ENCODE data around the gene LGALS7. TPM values are rescaled to one million over a fixed set of nuclear protein-coding genes. Genes with fewer than 3 reads are reported as not detected.
"Not testable (repeated sequence)": the region's sequence is repeated elsewhere in the genome, so short reads cannot be mapped to it uniquely, and the experiment has no call there.

The LGALS7 gene
- total and polyA plus RNA-seq, 2 experiments from 2014 or later, result not detected

DNA sequence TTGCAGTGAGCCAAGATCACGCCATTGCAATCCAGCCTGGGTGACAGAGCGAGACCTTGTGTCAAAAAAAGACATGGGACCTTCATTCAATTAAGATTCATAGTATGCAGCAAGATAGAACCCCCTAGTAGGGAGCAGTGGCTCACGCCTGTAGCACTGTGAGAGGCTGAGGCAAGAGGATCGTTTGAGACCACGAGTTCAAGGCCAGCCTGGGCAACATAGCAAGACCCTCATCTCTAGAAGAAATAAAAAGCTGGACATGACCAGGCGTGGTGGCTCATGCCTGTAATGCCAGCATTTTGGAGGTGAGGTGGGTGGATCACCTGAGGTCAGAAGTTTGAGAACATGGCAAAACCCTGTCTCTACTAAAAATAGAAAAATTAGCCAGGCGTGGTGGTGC lies 7.1 kb upstream of the LGALS7 start:
- TF ChIP-seq, protein P1, sequence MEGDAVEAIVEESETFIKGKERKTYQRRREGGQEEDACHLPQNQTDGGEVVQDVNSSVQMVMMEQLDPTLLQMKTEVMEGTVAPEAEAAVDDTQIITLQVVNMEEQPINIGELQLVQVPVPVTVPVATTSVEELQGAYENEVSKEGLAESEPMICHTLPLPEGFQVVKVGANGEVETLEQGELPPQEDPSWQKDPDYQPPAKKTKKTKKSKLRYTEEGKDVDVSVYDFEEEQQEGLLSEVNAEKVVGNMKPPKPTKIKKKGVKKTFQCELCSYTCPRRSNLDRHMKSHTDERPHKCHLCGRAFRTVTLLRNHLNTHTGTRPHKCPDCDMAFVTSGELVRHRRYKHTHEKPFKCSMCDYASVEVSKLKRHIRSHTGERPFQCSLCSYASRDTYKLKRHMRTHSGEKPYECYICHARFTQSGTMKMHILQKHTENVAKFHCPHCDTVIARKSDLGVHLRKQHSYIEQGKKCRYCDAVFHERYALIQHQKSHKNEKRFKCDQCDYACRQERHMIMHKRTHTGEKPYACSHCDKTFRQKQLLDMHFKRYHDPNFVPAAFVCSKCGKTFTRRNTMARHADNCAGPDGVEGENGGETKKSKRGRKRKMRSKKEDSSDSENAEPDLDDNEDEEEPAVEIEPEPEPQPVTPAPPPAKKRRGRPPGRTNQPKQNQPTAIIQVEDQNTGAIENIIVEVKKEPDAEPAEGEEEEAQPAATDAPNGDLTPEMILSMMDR (IDR thresholded peaks at IDR 0.05; ENCODE audit: low read depth, low read length), result no peak

DNA sequence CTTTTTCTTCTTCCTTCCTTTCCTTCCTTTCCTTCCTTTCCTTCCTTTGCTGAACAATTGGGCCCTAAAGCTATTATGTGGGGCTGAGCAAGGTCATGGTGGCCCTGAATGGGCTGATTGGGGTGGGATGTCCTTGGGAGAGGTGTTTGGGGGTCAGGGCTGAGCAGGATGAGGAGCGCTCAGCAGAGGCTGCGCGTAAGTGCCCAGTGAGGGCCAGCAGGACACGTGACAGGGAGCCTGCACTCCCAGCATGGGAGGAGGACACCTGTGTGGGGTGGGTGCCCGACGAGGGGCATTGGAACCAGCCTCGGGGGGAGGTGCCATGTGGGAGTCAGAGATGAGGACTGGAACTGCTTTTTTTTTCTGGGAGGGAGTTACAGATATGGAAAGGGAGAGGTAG lies 5.4 kb upstream of the LGALS7 start:
- Histone ChIP-seq H3K27me3 (no peaks in the 10 kb centered on the region), H3K4me3 (no peak overlapping the region), H3K27ac (no peak overlapping the region), H3K36me3 (no peaks in the 10 kb centered on the region), H3K4me1 (ENCODE audit: low read depth) (peaks cover 5% of the 10 kb centered on the region), H3K9me3 (ENCODE audit: low read depth) (no peaks in the 10 kb centered on the region)
- TF ChIP-seq, protein P1 (IDR thresholded peaks at IDR 0.05; ENCODE audit: low read depth, low read length), result no peak
- DNase-seq (ENCODE audit: low read depth in 1 of 2, low spot score in 1 of 2), result no peak

More for the DNA sequence above, 7.1 kb upstream of the LGALS7 start:
- Histone ChIP-seq H3K27me3 (no peaks in the 10 kb centered on the region), H3K27ac (no peak overlapping the region), H3K4me1 (ENCODE audit: low read depth) (peaks cover 5% of the 10 kb centered on the region), H3K4me3 (no peak overlapping the region), H3K9me3 (ENCODE audit: low read depth) (no peaks in the 10 kb centered on the region), H3K36me3 (no peaks in the 10 kb centered on the region)
- DNase-seq (ENCODE audit: low read depth in 1 of 2, low spot score in 1 of 2), result no peak

DNA sequence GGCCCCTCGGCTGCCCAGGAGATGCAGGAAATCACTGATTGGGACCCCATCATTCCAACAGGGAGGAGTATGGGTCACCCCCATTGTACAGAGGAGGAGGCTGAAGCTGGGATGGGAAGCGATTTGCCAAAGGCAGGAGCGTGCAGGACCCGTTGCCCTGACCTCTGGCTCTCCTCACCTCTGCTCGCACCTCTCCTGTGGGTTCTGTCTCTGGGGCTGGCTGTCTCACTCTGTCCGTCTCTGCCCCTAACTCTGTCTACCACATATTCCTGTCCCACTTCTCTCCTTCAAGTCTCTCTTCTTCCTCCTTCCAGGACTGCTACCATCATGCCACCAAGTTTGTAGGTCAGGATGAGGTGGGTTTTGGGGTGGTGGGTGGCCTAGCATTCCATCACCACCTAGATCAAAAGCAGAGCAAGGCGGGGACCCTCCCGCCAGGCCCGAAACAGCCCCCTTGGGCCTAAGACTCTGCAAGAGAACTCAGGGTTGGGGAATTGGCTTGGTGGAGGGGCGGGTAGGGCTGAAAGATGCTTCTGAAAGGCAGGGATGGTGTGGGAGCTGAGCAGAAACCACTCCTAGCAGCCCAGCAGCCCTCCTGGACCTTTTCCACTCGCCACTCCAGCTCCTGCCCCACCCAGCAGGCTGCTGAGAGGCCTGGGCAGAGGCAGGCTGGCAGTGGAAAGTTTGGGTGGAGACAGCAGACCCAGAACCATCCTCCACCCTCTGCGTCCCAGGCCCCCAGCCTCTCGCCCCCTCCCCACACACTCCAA lies 1.0 kb upstream of the LGALS7 start:
- no peak overlapping the region for H3K4me3 ChIP-seq
- no peaks in the 10 kb centered on the region for H3K27me3 ChIP-seq
- TF ChIP-seq, protein P1 (IDR thresholded peaks at IDR 0.05; ENCODE audit: low read depth, low read length), result no peak
- no peaks in the 10 kb centered on the region for H3K4me1 ChIP-seq (ENCODE audit: low read depth)
- DNase-seq (ENCODE audit: low read depth in 1 of 2, low spot score in 1 of 2), result no peak
- no peaks in the 10 kb centered on the region for H3K36me3 ChIP-seq
- no peak overlapping the region for H3K27ac ChIP-seq
- no peaks in the 10 kb centered on the region for H3K9me3 ChIP-seq (ENCODE audit: low read depth)

DNA sequence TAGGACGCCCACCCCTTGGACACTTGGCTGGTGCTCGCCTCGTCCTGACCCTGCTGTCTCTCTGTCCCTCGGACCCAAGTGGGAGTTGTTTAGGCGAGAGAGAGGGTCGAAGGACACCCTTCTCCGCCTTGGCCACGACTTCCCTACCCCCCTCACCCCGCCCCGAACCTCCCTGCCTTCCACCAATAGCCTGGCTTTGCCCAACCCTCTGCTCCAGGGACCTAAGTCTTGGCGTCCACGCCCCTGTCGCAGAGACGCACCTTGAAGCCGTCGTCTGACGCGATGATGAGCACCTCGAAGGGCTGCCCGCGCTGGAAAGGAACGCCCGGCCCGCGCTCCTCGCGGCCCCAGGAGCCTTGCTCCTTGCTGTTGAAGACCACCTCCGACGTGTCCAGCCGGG lies 1.7 kb downstream of the LGALS7 start:
- not testable (repeated sequence) for H3K27me3 ChIP-seq; H3K27ac ChIP-seq; H3K36me3 ChIP-seq; H3K4me1 ChIP-seq (ENCODE audit: low read depth); H3K4me3 ChIP-seq; H3K9me3 ChIP-seq (ENCODE audit: low read depth); DNase-seq (ENCODE audit: low read depth in 1 of 2, low spot score in 1 of 2)

DNA sequence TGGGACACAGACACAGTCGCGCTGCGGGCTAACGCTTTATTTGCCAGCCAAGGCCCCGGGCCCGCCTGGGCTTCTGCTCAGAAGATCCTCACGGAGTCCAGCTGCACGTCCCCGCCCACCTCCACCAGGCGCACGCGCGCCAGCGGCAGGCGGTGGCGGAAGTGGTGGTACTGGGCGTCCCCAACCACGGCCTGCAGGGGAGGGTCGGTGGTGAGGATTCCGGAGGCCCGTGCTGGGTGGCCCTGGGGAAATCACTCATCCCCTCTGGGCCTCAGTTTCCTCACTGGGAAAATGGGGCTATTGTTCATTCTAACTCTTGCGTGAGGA lies 2.4 kb downstream of the LGALS7 start:
- not testable (repeated sequence) for H3K4me3 ChIP-seq; DNase-seq (ENCODE audit: low read depth in 1 of 2, low spot score in 1 of 2); H3K27ac ChIP-seq

DNA sequence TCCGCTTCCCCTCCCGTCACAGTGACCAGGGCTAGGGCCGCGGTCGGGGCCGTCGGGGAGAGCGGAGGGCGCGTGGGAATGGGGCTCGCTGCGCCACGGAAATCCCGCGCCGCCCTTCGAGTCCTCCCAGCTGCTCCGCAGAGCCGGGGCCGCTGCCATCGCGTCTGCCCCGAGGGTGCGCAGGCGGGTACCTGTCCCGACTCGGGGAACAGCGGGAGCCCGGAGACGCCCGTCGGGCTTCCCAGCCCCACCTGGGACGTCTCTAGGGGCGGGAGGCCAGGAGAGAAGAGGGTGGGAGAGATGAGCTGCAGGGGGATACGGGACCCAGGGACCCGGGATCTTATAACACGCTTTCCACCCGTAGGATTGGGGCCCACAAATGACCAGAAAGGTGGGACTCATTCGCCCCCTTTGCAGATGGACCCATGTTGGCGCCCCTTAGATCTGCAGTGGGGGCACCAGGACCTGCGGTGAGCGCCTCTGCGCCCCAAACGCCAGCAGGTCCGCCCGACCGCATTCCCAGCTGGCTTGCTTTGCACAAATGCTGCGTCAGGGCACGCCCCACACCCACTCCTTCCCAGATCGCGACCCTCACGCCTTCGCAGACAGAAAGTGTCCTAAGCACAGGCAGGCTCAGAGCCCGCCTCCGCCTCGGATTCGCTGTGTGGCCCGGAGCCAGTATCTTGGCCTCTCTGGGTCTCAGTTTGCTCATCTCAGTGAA lies 2.9 kb downstream of the LGALS7 start:
- not testable (repeated sequence) for H3K27me3 ChIP-seq; DNase-seq (ENCODE audit: low read depth in 1 of 2, low spot score in 1 of 2); H3K36me3 ChIP-seq; H3K27ac ChIP-seq; H3K9me3 ChIP-seq (ENCODE audit: low read depth); H3K4me3 ChIP-seq; H3K4me1 ChIP-seq (ENCODE audit: low read depth)

More for the DNA sequence above, 2.4 kb downstream of the LGALS7 start:
- H3K27me3 ChIP-seq; H3K4me1 ChIP-seq (ENCODE audit: low read depth); H3K9me3 ChIP-seq (ENCODE audit: low read depth); H3K36me3 ChIP-seq: not testable (repeated sequence)

DNA sequence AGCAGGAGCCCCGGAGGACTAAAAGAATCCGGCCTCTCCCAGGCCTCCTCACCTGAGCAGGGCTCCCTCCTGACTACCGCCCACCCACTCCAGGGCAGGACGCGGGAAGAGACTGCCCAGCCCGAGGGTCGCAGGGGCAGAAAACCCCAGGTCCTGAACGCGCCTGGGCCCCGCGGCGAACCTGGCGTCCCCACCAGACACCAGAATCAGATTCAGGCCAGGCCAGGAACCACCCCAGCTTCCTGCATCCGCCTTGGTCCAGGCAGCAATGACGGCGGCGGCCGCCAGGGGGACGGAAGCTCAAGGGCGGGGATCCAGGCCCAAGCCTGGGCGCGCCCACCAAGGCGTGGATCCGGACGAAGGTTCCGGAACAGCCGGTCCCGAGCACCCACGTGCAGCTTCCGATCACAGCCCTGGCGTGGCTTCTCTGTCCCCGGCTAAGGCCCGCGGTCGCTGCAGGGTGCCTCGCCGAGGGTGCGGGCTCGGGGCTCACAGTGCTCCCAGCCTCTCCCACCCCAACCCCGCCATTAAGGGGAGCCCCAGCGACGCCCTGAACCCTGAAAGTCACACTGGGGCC lies 3.6 kb downstream of the LGALS7 start:
- no peak overlapping the region for H3K27ac ChIP-seq
- no peaks in the 10 kb centered on the region for H3K9me3 ChIP-seq (ENCODE audit: low read depth)
- TF ChIP-seq, protein P1 (IDR thresholded peaks at IDR 0.05; ENCODE audit: low read depth, low read length), result peak; percentile 66
- DNase-seq (ENCODE audit: low read depth in 1 of 2, low spot score in 1 of 2), result peak; percentile 62 to 92
- no peaks in the 10 kb centered on the region for H3K27me3 ChIP-seq
- H3K36me3 ChIP-seq, result no peaks in the 10 kb centered on the region
- H3K4me3 ChIP-seq, result no peak overlapping the region
- no peaks in the 10 kb centered on the region for H3K4me1 ChIP-seq (ENCODE audit: low read depth)
